NCI-H446 treated with DMSO at 0.1 percent for 48 hours (cell line): ENCODE data around the gene SATL1.
A peak's percentile ranks its signal among the peaks of the same experiment; 100 is the strongest.
"Not testable (repeated sequence)": the region's sequence is repeated elsewhere in the genome, so short reads cannot be mapped to it uniquely, and the experiment has no call there.

Experiments used
- DNase-seq: peaks from one replicate; lab custom pipeline; 2025; lab: John Stamatoyannopoulos, UW

The SATL1 gene

GRCh38 chrX:85243761-85244449, at the start of gene SATL1, which contains the start of gene ZNF711:
SATL1 (minus strand) TSS chrX:85243779; CDS start chrX:85108968, 134,811 bp downstream.
ZNF711 (plus strand) TSS chrX:85243991; CDS start chrX:85247573, 3,582 bp downstream.
- peak; percentile 81 for DNase-seq

DNA sequence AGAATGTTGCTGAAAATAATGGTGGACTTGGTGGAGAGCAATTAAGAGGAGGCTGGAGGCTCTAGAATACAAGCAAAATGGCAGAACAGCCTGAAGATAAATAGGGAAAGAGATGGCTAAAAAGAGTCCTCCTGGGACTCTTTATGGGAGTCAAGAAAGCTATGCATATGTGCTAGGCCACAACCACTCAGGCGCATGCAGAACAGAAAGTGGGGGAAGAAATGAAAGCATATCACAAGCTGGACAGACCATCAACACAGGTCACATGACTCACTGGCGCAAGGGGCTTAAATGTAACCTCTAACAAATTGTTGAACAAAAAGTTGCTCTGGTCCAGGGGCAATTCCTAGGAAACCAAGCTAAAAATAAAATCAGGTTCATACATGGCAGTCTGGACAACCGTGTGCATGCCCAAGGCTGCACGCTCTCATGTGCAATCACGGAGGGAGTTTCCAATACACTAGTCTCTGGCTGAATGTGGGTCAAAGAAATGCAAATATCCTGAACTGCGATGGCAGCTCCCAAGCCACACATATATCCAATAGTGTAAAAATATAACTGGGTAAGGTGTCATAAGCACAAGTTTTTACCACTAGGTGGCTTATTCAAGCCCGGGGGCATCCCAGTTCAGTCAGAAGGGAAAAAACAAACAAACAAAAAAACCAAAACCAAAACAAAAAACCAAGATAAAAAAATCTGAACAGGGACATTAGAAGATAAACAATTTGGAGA, 45.6 kb upstream of the SATL1 start:
- no peak for DNase-seq

GRCh38 chrX:85285286-85285685, 41.7 kb upstream of the SATL1 start:
- not testable (repeated sequence) for DNase-seq

DNA sequence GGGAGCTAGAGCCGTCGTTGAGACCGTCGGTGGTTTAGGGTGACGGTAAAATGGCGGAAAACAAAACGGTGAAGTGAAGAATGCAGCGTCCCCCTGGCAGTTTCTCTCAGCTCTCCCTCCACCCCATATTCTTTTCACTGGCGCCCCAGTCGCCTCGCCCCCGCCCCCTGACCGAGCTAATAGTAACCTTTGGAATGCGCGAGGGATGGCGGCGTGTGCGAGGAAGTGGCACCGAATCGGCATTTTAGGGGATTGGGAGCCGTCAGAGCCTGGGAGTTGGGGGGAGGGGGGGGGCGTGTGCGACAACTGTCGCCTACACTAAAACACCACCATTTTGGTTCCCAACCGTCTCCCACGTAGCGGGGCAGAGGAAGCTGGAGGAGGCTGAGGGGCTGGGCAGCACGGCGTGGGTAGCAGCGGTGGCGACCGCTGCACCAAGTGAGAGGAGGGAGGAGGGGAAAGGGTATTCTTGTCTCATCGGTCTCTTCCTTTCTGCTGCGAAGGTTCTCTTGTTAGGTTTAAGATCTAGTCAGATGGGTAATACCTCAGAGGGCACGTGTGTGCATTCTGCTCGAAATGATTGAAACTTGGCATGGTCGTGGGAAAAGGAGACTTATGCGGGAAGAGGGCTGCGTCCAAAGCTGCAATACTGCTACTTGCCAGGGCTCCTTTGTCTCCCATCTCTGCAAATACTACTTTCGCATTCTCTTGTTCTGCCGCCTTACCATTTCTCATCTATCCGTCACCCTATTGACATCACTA, 1.1 kb upstream of the SATL1 start:
- peak; percentile 22 for DNase-seq

DNA sequence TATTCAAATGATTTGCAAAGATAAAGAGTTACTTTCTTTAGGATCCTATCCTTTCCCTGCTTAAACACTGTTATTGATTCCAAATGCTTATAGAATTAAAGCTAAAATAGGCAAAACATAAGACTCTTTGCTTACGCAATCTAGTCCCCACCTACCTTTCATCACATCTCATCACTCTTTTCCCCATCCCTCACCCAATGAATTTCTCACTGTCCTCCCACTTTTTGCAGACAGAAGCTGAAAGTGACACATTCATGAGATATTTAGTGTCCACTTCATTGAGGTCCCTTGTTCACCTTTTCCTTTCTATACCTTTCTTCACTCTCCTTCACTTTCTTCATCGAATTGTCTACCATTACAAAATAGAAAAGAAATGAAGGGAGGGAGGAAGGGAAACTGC, 424 bp downstream of the SATL1 start:
- no peak for DNase-seq

DNA sequence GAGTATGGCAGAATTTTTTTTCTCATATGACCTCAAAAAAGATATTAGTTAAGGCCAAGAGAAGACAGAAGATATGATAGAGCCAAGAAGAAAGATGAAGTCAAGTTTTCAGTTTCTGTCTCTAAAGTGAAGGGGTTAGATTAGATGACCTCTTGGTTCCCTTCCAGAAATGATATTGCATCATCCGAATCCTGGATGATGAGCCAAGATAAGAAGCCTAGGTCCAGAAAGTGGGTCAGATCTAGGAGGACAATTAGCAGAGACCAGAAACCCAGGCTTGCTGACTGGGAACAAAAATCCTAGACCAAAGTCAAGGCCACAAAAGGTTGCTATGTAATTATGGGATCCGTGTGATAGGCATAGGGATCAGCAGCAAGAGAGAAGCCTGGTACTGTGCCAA, 20.2 kb downstream of the SATL1 start:
- DNase-seq, result no peak

- DNase-seq, result no peak
These were observed 22.2 kb downstream of the SATL1 start for GRCh38 chrX:85221361-85221760.

DNA sequence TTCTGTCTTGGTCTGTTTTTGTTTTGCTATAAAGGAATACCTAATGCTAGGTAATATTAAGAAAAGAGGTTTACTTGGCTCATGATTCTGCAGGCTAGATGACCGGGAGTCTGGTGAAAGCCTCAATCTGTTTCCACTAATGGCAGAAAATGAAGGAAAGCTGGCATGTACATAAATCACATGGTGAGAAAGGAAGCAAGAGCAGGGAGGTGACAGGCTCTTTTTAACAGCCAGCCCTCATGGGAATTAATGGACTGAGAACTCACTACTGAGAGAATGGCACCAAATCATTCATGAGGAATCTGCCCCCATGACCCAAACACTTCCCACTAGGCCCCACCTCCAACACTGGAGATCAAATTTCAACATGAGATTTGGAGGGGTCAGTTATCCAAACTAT, 27.6 kb downstream of the SATL1 start:
- DNase-seq, result no peak

- no peak for DNase-seq
These were observed 29.6 kb downstream of the SATL1 start for GRCh38 chrX:85213792-85214530.

GRCh38 chrX:85203461-85203970, 40.1 kb downstream of the SATL1 start:
- DNase-seq, result no peak

DNA sequence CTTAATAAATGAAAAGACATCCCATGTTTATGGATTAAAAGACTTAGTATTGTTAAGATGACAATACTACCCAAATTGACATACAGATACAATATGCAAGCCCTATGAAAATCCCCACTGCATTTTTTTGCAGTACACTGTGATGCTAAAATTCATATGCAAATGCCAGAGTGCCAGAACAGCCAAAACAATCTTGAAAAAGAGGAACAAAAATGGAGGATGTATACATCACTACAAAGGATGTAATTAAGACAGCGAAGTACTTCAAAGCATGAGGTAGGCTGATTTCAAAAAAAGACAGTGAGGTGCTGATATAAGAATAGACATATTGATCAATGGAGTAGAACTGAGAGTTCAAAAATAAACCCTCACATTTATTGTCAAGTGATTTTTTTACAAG, 47.3 kb downstream of the SATL1 start:
- no peak for DNase-seq

- no peak for DNase-seq
These were observed 83.9 kb downstream of the SATL1 start for GRCh38 chrX:85159644-85160043.

DNA sequence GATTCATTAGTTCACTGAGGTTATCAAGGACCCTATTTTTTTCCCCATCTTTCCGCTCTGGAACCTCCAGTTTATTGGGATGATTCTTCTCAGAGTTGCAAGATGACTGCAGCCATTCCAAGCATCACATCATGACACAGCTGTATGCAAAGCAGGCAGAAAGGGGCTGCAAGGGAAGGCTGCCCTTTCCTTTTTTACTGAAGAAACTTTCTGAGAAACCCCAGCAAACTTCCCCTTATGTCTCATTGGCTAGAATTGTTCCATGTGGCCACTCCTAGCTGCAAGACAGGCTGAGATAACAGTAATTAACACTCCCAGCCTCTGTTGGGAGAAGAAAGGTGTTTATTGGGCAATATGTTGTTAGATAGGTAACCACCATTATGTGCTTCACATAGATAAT, 102.6 kb downstream of the SATL1 start:
- DNase-seq, result no peak

GRCh38 chrX:85139422-85139821, 104.2 kb downstream of the SATL1 start:
- DNase-seq, result no peak

GRCh38 chrX:85136409-85136808, 107.2 kb downstream of the SATL1 start:
- no peak for DNase-seq

GRCh38 chrX:85115252-85115651, 128.3 kb downstream of the SATL1 start:
- no peak for DNase-seq

GRCh38 chrX:85114776-85115175, 128.8 kb downstream of the SATL1 start:
- no peak for DNase-seq

GRCh38 chrX:85114171-85114570, 129.4 kb downstream of the SATL1 start:
- DNase-seq, result no peak

DNA sequence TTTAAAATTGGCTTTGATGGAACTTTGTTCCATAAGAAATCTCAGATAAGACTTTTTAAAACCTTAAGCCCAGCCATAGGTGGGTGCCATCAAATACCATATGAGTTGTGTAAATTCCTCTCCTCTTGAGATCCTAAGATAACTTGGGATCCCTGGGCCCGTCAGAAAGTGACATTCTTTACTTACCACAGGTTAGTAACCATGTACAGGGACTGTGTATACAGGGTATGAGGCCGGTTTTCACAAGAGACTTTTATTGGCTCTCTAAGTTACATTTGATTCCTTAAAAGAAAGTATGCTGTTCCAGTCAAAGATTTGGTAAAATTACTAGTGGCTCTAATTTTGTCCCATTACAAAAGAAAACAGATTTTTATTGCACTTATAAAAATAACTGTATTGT, 129.8 kb downstream of the SATL1 start:
- no peak for DNase-seq

GRCh38 chrX:85112293-85112692, 131.3 kb downstream of the SATL1 start:
- no peak for DNase-seq

- DNase-seq, result no peak
These were observed 132.2 kb downstream of the SATL1 start for GRCh38 chrX:85111347-85111746.

DNA sequence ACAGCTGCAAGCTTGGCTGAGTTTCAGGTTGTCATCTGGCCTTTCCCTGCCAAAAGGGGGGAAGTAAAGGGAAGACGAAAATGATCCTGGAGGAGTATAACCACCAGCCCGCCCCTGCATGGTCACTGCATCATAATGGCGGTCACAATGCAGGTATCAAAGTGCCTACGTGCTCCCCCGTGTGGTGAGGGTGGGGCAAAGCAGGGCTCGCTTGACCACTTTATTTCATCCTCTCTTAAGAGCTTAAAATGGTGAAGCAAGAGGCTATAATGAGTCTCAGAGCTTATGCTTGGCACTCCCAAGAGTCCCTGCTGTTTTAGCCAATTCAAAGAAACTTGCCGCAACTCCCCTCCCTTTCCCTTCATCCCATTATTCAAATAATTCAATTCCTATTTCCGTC, 134.3 kb downstream of the SATL1 start:
- no peak for DNase-seq
